ENCODE results near the gene CALHM5.

- TF ChIP-seq CTCF (IDR thresholded peaks at IDR 0.05) (no peak), POLR2A (IDR thresholded peaks at IDR 0.05) (no peak)
These were observed 39.4 kb downstream of the CALHM5 start for GRCh38 chr6:116550796-116551195.
